ENCODE measurements around the gene PARS2. TPM values are rescaled to one million over a fixed set of nuclear protein-coding genes. Genes with fewer than 3 reads are reported as not detected.

PARS2 gene
- total RNA-seq, 6 experiments from 2014 or later = 3.3 to 4.2 (median 3.6) TPM

DNA sequence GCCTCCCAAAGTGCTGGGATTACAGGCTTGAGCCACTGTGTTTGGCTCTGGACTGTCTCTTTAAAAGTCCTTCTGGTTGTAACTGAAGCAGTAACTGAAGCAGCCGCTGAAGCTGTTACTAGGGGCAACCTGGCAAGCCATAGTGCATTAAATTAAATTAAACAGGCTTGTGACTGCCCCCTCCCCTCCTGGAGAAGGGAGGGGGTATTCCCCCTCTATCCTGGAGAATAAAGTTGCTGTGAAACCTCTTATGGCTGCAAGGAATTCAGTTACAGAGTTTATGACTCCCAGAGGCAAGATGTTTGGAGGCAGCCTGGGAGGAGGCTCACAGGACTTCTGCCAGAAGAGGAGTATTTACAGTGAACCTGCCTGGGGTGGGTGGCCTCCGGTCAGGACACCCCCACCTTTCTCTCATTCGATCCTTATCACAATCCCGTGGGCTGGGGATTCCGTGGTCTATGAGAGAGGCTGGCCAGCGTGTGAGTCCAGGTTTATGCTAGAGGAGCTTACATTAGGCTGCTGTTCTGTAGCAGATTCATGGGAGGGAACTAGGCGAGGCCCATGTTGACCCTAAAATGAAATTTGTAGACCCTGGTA lies 28.5 kb upstream of the PARS2 start:
- H3K4me1 Mint-ChIP-seq (ENCODE audit: low read depth) = peaks cover 20% of the 10 kb centered on the region

GRCh38 chr1:54791880-54792522 lies 27.7 kb upstream of the PARS2 start:
- H3K27ac Mint-ChIP-seq = no peak overlapping the region

More for the DNA sequence above, 28.5 kb upstream of the PARS2 start:
- Mint-ChIP-seq H3K9me3 (peaks cover 11% of the 10 kb centered on the region; the same call in 1 of the 2 replicates), H3K27me3 (ENCODE audit: insufficient read depth) (peaks cover 12% of the 10 kb centered on the region), H3K4me3 (no peak overlapping the region), H3K27ac (no peak overlapping the region), H3K36me3 (ENCODE audit: low read depth) (no peaks in the 10 kb centered on the region)
- DNase-seq = no peak
- no peak for TF ChIP-seq CTCF (IDR thresholded peaks at IDR 0.05)

DNA sequence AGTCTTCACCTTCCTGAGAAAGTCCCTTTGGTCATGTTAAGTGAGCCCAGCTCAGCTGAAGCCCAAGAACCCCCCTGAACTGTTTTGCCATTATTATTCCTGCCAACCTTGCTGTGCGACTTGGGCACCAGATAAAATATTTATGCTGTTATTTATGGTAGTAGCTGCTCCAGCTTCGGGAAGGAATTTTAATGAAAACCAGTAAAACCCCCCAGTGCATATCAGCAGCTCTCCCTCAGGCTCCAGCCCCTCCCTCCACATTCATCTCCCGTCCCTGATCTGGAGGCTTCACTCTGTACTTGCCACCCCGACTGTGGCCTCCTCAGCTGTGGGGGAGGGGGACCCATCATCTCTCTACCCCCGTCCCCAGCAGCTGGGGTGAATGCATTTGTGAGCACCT lies 24.1 kb upstream of the PARS2 start:
- DNase-seq = no peak
- peaks cover 16% of the 10 kb centered on the region for H3K27me3 Mint-ChIP-seq (ENCODE audit: insufficient read depth)
- no peak for TF ChIP-seq CTCF (IDR thresholded peaks at IDR 0.05)
- peaks cover 11% of the 10 kb centered on the region; the same call in 1 of the 2 replicates for H3K9me3 Mint-ChIP-seq
- no peaks in the 10 kb centered on the region for H3K36me3 Mint-ChIP-seq (ENCODE audit: low read depth)
- no peak overlapping the region for H3K27ac Mint-ChIP-seq
- H3K4me3 Mint-ChIP-seq = no peak overlapping the region
- H3K4me1 Mint-ChIP-seq (ENCODE audit: low read depth) = no peaks in the 10 kb centered on the region

More at GRCh38 chr1:54791880-54792522, 27.7 kb upstream of the PARS2 start:
- Mint-ChIP-seq H3K36me3 (ENCODE audit: low read depth) (no peaks in the 10 kb centered on the region), H3K4me1 (ENCODE audit: low read depth) (peaks cover 20% of the 10 kb centered on the region), H3K9me3 (peaks cover 11% of the 10 kb centered on the region; the same call in 1 of the 2 replicates), H3K4me3 (no peak overlapping the region), H3K27me3 (ENCODE audit: insufficient read depth) (peaks cover 9% of the 10 kb centered on the region)
- peak; percentile 88 for TF ChIP-seq CTCF (IDR thresholded peaks at IDR 0.05)
- DNase-seq = peak; percentile 16

- Mint-ChIP-seq H3K36me3 (ENCODE audit: low read depth) (no peaks in the 10 kb centered on the region), H3K27me3 (ENCODE audit: insufficient read depth) (peaks cover 20% of the 10 kb centered on the region), H3K4me1 (ENCODE audit: low read depth) (no peaks in the 10 kb centered on the region), H3K27ac (no peak overlapping the region), H3K4me3 (no peak overlapping the region), H3K9me3 (peaks cover 10% of the 10 kb centered on the region; the same call in 1 of the 2 replicates)
- DNase-seq = no peak
- no peak for TF ChIP-seq CTCF (IDR thresholded peaks at IDR 0.05)
Observed at GRCh38 chr1:54787604-54788003, 23.3 kb upstream of the PARS2 start.

DNA sequence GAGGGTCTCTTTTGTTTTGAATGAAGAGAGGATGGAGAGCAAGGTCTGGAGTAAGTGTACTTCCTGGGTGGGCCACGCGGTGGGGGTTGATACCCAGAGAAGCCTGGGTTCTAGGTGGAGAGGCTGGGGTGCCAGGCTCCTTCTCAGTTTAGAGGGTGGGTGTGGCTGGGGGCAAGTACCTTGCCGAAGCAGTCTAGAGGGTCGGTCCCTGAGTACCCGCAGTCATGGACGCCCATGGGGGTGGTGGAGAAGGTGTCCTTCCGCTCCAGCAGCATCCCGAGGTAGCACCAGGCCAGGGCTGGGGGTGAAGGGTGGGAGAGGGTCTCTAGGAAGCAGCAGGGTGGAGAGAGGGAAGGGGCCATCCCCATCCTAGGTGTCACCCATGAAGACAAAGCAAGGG lies 22.5 kb upstream of the PARS2 start:
- TF ChIP-seq CTCF (IDR thresholded peaks at IDR 0.05) = no peak
- DNase-seq = no peak
- peaks cover 2% of the 10 kb centered on the region; the same call in 1 of the 2 replicates for H3K9me3 Mint-ChIP-seq
- H3K4me3 Mint-ChIP-seq = no peak overlapping the region
- no peaks in the 10 kb centered on the region for H3K36me3 Mint-ChIP-seq (ENCODE audit: low read depth)
- peaks cover 28% of the 10 kb centered on the region for H3K27me3 Mint-ChIP-seq (ENCODE audit: insufficient read depth)
- H3K4me1 Mint-ChIP-seq (ENCODE audit: low read depth) = no peaks in the 10 kb centered on the region
- no peak overlapping the region for H3K27ac Mint-ChIP-seq
